Hematopoietic multipotent progenitor cell treated with erythropoietin and hydrocortisone succinate and interleukin-3 and kit ligand, for 4 days (in vitro differentiated cells): Measurements from ENCODE around the gene ZBTB49.

Experiments used
- DNase-seq: peaks from one replicate; pipeline ENCODE4 v3.0.0-alpha.2; 2015

ZBTB49 gene

DNA sequence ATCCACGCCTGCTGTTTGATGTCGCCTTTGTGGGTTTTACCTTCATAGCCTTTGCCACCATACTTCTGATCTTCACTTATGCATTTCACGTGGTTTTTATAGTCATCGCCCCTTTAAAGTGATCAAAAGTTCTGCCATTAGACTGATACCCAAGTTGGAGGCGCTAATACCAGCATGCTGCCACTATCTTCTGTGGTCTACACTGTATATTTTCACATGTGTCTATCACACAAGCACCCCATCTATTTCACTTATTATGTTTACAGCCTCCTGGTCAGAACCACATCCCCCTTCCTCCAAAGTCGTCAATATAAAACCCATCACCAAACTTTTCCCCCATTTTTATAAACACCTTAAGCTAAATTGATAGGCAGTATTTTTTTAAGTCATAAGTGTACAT, 8.3 kb upstream of the ZBTB49 start:
- no peak for DNase-seq

DNA sequence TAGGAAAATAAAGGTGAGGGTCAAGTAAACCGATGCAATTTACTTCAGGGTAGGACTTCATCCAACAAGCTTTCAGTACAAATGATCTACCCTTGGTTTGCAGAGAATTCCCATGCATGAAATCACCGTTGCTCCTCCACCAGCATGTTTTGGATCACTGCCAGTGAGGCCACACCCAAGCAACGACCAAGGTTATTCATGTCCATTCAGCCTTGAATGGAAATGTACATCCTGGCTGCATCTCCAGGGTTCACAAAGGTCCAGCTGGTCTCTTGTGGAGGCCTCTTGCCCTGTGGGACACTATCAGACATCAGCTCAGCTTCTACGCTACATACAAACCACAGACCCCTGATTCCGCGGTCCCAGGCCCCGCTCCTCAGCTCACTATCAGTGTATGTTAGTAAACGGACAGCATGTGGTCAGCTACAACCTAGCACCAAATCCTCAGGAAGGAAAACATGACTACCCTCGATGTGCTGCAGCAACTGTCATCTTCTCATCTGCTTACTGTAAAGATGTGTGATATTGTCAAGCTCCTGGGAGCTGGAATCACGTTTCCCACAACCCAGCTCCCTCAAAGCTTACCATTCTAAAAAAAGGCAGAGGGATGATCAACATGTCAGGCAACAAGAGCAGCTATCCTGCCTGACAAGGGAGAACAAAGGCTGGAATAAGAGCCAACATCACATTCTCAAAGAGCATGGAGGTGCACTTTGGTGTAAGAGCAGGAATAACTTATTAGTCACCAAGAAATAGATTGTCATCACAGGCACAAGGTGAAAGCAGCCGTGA, 5.0 kb upstream of the ZBTB49 start:
- peak; percentile 49 for DNase-seq

DNA sequence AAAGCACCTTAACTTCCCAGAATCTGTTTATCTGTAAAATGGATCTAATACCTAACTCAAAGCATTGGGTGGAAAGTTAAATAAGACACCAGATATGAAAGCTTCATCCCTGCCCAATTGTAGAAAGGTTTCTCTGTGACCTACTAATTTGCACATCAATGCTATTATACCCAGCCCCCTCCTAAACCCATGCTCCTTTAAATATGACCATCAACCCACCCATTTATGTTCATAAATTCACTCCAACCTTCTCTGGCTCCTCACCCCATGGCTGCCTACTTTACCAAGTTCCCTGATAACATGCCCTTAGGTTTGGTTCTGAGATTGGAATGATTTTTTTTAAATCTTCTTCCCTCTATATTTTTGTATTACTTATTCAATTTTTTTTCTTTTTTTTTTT, 2.0 kb upstream of the ZBTB49 start:
- DNase-seq: no peak

DNA sequence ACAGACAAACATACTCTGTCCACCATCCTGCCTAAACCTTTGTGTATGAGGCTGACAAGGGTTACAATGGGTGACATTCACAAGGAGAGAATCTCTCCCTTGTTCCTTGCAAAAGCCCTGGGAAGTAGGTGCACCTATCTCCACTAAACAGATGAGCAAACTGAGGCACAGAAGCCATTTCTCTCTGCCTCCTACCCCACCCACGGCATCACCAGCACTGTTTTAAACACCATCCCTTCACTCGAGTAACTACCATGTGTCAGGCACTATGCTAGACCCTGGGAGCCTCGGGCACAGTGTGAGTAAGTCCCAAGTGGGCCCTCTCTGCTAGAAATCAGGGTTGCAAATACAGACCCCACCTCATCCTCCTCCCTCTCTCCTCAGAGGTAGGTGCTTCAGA, 996 bp upstream of the ZBTB49 start:
- DNase-seq: no peak

DNA sequence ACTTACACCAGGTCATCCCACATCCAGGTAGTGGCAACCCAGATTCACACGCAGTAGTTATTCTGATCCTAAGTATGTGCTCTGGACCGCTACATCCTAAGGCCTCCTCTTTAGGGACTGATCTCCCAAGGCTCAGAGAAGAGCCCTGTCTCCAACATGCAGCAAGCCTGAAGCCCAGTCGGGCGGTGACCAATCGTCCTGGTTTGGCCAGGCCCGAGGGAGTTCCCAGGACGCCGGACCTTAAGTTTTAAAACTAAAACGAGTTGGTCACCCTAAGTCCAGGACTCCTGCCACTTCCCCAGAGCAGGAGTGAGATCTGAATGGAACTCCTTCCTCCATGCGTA, 482 bp upstream of the ZBTB49 start:
- DNase-seq: no peak

DNA sequence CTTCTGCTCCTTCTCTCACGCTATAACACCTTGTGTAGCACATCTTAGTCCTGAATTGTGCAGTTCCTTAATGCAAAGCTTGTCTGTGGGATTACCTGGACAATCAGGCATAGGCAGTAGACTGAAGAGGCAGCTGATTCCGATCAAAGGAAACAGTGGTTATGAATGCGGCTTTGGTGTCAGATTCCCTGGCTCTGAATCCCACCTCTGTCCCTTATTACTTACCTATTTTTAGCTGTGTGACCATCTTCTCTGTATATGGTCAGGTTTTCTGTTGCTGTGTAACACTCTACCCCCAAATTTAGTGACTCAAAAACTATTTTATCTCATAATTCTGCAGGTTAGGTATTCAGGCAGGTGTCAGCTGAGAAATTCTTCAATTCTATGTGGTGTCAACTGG, 3.2 kb downstream of the ZBTB49 start:
- DNase-seq: no peak

DNA sequence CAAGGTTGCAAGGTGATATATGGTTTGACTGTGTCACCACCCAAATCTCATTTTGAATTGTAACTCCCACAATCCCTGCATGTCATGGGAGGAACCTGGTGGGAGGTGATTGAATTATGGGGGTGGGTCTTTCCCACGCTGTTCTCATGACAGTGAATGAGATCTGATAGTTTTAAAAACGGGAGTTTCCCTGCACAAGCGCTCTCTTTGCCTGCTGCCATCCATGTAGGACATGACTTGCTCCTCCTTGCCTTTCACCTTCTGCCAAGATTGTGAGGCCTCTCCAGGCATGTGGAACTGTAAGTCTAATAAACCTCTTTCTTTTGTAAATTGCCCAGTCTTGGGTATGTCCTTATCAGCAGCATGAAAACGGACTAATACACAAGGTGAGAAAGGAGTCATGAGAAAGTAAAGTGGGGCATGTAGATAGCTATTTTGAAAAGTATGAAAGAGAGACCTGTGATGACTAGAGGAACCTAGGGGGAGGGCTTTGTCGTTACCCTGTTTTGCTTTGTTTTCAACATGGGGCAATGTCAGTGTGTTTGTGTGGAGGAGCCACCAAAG, 6.3 kb downstream of the ZBTB49 start:
- no peak for DNase-seq

DNA sequence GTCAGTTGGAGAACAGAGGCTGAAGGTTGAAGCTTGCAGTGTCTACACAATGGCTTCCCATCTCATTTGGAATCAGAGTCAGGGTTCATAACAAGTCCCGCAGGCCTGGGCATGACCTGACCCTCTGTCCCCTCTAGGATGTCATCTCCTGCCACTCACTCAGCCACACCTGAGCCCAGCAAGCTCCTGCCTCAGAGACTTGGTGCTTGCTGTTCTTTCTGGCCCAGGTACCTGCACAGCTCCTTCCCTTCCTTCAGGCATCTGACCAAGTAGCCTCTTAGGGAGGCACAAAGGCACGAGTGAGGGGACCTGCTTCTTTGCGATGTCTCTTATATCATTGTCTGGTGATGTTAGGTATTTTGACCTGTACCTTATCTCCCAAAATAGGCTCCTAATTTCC, 9.0 kb downstream of the ZBTB49 start:
- DNase-seq: no peak

DNA sequence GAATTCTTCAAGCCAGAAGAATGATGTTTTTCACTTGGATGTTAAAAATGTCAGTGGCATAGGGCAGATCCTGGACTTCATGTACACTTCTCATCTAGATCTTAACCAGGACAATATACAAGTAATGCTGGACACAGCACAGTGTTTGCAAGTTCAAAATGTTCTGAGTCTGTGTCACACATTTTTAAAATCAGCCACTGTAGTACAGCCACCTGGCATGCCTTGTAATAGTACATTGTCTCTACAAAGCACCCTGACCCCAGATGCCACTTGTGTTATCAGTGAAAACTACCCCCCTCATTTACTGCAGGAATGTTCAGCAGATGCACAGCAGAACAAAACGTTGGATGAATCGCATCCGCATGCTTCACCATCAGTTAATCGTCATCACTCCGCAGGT, 11.9 kb downstream of the ZBTB49 start:
- no peak for DNase-seq

DNA sequence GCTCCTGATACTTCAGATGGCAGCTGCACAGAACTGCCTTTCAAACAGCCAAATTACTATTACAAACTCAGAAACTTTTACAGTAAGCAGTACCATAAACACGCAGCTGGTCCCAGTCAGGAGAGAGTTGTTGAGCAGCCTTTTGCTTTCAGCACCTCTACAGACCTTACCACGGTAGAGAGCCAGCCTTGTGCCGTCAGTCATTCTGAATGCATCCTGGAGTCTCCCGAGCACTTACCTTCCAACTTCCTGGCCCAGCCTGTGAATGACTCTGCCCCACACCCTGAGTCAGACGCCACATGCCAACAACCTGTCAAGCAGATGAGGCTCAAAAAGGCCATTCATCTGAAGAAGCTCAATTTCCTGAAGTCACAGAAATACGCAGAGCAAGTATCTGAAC, 12.4 kb downstream of the ZBTB49 start:
- DNase-seq: no peak

DNA sequence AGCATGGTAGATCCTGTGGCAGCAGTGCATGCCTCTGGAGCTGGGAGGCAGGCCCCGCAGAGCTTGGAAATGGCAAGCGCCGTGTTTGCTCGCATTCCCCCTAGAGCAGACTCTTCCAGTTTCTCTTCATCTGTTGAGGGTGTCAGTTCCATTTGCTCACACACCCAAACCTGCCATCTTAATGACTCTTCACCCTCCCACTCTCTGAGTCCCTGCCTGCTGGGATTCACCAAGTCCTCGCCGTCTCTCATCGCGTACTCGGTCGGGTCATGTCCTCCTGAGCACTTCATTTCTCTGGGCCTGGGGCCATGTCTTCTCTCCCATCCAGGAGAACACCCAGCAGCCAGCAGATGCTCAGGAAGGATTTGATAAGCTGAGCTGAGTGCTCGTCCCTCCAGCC, 16.9 kb downstream of the ZBTB49 start:
- no peak for DNase-seq

DNA sequence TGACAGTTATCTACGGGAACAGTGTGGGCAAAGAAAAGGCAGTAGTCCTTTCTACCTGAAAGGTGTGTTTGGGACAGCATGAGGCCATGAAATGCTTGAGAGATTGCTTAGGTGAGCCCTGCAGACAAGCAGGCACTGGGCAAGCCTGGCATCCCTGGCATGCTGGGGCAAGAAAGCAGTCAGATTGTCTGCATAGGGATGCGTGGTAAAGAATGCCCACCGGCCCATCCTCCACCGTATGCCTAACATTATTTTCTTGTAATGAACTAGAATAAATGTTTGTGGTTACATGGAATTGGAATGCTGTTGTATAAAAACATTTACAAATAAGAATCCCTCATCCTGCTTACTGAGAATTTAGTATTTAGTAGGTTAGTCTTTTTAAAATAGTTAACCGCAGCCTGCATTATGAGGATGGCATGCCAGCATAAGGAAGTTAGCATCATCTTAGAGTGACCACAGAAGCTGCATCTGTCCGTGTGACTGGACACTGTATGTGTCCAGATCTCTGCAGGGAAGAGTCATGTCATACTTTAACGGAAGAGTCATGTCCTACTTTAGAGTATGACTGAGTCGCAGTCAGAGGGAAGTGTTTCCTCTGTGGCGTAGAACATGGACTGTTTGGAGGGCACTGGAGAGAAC, 18.9 kb downstream of the ZBTB49 start:
- no peak for DNase-seq

DNA sequence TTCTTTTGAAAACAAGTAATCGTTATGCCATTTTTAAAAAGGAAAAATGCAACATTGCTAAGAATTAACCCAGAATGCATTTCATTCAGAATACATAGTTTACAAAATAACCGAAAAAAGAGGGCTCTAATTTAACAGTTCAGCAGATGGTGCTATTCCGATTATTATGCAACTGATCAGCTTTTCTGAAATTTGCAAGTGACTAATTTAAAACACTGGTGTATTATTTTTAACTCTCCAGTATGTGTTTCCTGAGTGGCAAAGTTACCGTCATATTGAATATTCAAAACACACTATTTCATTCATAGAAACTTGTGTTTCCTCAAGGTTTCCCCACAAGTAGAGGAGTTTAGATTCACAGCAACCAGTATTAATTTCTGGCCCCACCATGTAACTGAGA, 21.1 kb downstream of the ZBTB49 start:
- DNase-seq: no peak

DNA sequence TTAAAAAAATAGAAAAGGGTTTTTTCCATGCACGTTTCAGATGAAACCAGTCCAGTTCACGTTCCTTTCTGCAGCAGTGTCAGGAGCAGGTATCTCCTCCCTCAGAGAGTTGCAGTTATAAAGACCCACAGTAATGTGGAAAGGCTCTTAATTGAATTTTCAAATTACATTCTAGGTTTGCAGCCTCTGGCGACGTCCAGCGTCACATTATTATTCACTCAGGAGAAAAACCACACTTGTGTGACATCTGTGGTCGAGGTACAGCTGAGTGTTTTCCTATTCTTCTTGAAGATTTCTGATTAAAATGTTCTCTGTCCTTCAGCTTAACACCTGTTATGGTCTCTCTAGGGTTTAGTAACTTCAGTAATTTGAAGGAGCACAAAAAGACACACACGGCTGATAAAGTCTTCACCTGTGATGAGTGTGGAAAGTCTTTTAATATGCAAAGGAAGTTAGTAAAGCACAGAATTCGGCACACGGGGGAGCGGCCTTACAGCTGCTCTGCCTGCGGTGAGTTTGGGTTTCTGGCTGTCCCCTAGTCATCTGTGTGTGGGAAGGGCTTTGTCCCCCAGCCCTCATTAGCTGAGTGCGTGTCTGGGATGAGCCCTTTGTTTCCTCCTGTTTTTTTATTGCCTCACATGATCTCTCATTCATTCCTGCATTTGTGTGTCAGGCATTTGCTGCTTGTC, 25.6 kb downstream of the ZBTB49 start:
- no peak for DNase-seq

DNA sequence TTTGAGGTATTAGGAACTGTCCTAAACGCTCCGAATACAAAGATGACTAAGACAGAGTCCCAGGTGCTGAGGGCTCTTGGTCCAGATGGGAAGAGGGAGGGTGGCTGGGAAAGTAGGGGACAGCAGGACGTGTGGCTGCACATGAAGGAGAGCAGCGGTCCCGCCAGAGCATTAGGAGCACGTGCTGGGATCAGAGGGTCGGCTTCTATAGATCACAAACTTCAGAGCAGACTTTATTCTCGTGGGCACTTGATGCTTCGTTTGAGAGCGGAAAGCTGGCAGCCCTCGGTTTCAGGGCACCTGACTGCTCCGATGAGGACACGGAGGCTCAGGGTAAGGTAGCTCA, 26.1 kb downstream of the ZBTB49 start:
- no peak for DNase-seq

DNA sequence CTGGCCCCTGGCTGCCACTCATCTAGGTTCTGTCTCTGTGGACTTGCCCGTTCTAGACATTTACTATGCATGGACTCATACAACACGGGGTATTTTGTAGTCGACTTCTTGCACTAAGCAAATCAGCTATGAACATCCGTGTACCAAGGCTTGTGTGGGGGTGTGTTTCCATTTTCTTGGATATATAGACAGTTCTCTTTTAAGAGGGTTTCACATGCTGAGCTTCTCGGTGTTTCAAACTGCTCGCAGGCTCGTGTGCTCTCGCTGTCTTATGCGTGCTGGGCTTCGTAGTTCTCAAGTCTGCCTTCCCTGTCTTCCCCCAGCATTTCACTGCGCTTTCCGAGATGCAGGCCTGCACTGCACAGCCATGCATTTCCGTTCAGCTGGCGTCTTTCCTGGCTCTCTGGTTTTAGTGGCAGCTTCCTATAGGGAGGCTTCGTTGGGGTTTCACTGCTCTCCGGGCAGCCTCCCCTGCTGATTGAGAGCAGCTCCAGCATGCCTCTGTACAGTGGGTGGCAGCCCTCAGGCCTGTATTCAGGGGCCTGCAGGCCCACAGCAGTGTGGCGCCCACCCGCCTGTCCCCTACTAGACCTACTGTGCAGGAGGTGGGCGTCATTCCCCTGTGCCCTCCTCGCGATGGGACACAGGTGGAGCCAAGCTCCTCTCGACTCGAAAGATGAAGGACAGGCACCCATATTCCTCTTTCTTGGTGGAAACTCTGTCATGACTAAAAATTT, 27.6 kb downstream of the ZBTB49 start:
- no peak for DNase-seq

DNA sequence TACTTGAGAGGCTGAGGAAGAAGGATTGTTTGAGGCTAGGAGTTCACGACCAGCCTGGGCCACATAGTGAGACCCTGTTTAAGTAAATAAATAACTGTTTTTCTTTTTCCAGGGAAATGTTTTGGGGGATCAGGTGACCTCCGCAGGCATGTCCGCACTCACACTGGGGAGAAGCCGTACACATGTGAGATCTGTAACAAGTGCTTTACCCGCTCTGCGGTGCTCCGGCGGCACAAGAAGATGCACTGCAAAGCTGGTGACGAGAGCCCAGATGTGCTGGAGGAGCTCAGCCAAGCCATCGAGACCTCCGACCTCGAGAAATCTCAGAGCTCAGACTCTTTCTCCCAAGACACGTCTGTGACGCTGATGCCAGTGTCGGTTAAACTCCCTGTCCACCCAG, 30.5 kb downstream of the ZBTB49 start:
- DNase-seq: no peak

DNA sequence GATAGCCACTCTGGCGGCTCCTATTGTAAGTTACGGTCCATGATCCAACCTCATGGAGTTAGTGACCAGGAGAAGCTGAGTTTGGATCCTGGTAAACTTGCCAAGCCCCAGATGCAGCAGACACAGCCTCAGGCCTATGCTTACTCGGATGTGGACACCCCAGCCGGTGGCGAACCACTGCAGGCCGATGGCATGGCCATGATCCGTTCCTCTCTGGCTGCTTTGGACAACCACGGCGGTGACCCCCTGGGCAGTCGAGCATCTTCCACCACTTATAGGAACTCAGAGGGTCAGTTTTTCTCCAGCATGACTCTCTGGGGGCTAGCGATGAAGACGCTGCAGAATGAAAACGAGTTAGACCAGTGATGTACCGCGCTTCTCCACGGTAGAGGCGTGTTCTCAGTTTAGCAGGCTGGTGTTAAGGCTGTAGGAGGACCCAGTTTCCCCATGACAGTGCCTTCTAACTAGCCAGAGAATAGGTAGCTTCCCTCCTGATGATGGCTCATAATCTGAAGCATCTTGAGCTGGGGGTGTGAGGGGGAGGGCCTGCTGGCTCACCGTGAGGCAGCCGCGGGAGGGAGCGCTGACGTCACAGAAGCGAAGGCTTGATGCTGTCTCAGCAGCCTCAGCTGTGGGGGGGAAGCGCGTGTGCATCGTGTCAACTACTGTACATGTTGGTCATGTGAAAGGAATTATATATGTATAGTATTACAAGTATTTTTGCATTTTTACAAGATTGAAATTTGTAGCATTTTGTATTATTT, 31.1 kb downstream of the ZBTB49 start:
- DNase-seq: no peak

DNA sequence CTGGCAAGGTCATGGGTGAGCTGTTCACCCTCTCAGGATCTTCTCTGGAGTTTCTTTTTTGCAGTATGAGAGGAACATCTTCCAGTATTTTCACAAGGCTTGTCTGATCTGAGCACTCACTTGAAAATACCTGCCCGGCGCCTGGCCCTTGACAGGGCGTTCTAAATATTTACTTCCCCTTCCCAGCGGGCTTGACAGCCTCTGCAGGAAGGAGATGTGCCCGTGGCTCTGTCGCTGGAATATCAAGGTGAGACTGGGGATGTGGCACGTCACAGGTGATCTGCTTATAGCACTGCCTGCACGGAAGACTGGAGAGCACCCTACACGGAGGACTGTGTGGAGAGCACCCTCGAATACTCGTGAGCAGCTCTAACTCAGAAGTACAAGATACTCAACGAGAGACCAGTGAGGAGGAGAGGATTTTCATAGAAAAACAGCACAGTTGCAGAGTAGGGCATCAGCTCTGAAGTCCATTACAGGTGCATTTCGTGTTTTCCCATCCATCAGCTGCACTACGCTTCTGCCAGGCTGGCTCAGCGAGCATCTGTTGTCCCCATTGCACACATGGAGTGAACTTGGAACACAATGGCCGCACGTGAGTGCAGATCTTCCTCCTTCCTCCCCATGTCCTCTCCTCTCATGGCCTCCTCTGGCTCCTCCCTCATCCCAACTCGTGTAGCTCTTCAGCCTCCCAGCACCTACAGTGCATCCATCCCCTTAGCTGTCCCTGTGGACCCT, 32.1 kb downstream of the ZBTB49 start:
- DNase-seq: no peak

DNA sequence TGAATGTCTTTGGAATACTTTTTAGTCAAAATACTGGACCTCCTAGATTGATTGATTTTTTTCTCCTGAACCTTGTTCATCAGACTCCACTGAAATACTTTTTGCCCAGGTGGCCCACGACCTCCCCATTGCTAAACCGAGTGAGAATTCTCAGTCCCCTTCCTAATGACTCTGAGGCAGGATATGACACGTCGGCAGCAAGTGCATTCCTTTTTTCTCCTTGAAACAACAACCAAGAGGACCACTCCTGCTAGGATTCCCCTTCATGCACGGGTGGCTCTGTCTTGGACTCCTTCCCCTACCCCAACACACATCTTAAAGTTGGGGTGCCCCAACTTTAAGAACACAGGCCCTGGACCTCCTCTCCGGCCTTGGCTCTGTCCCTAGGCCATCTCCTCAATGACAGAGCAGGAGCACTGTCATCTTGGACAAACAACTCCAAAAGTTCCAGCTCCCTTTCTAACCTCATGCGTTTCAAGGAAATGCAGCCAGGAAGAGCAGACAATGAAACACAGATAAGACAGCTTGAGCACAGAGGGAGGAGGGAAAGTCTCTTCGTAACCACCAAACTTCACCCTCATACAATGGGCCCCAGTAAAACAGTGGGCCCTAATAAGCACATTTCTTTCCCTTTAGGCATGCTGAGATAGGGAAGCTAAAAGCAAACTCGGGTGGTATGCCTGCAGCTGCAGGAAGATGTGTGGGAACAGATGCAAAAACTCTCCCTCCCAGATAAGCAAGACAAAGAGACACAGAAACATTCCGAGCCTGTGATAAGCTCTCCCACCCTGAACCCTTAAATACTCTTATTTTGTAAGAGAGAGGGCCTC, 33.9 kb downstream of the ZBTB49 start:
- DNase-seq: peak; percentile 95

DNA sequence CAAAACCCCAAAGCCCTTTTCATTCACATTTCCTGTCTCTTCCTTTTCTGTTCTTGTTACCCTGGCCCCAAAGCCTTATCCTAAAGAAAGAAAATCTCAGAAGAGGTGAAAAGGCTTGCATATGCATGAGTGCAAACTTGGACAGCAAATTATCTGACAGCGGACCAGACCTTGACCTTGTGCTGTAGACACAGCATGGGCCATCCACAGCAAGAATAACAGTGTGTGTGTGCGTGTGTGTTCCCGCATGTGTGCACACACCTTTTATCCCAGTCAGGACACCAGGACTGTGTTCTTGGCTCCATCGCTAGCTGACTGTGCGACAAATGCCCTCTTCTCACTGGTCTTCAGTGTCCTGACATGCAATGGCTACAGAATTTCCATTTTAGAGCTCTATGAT, 35.3 kb downstream of the ZBTB49 start:
- no peak for DNase-seq
